ENCODE results near the gene SH3RF3. TPM values are rescaled to one million over a fixed set of nuclear protein-coding genes. Genes with fewer than 3 reads are reported as not detected.

The SH3RF3 gene
- total and polyA plus RNA-seq, 4 donors: 2.9 to 9.7 (median 8.6) TPM

- Histone ChIP-seq H3K27me3 (ENCODE audit: control insufficient read depth in 3 of 3, insufficient read depth in 3 of 3, low read length in 2 of 3) (no peaks in the 10 kb centered on the region), H3K4me1 (ENCODE audit: control insufficient read depth in 5 of 5, insufficient read depth in 5 of 5, low read length in 5 of 5) (peaks cover 0 to 7% (median 0%) of the 10 kb centered on the region in 5 donors), H3K9me3 (ENCODE audit: control insufficient read depth in 4 of 4, insufficient read depth in 3 of 4, low read length in 3 of 4) (peaks cover 0 to 2% (median 0%) of the 10 kb centered on the region in 4 donors), H3K27ac (ENCODE audit: low read depth in 1 of 2, low read length in 1 of 2) (no peak overlapping the region), H3K36me3 (ENCODE audit: control insufficient read depth in 4 of 4, insufficient read depth in 4 of 4, low read length in 4 of 4) (no peaks in the 10 kb centered on the region), H3K9ac (ENCODE audit: insufficient read depth in 1 of 2, low read length in 2 of 2) (no peak overlapping the region), H3K4me3 (no peak overlapping the region)
- no peak for TF ChIP-seq CTCF (IDR thresholded peaks at IDR 0.05; ENCODE audit: control extremely low read depth, extremely low read depth)
- no peak for ATAC-seq (ENCODE audit: insufficient read depth, low FRiP score)
- DNase-seq: no peak
- WGBS, 2 donors: 92 to 93% methylated on average over 6 of the region's 6 CpGs
Measured at GRCh38 chr2:109298851-109299250, 169.8 kb downstream of the SH3RF3 start.

GRCh38 chr2:109299536-109299935, 170.5 kb downstream of the SH3RF3 start:
- no peaks in the 10 kb centered on the region for H3K27me3 ChIP-seq (ENCODE audit: control insufficient read depth in 3 of 3, insufficient read depth in 3 of 3, low read length in 2 of 3)
- DNase-seq (no peak), ATAC-seq (ENCODE audit: insufficient read depth, low FRiP score) (no peak)
- 59 to 64% methylated on average over 5 of the region's 5 CpGs for WGBS, 2 donors
- H3K9ac ChIP-seq (ENCODE audit: insufficient read depth in 1 of 2, low read length in 2 of 2): no peak overlapping the region
- peak overlapping the region in 1 of 2 donors; percentile 8 for H3K27ac ChIP-seq (ENCODE audit: low read depth in 1 of 2, low read length in 1 of 2)
- no peak overlapping the region for H3K4me3 ChIP-seq
- no peaks in the 10 kb centered on the region for H3K9me3 ChIP-seq (ENCODE audit: control insufficient read depth in 4 of 4, insufficient read depth in 3 of 4, low read length in 3 of 4)
- H3K4me1 ChIP-seq (ENCODE audit: control insufficient read depth in 5 of 5, insufficient read depth in 5 of 5, low read length in 5 of 5): peaks cover 0 to 7% (median 0%) of the 10 kb centered on the region in 5 donors
- H3K36me3 ChIP-seq (ENCODE audit: control insufficient read depth in 4 of 4, insufficient read depth in 4 of 4, low read length in 4 of 4): no peaks in the 10 kb centered on the region
- no peak for TF ChIP-seq CTCF (IDR thresholded peaks at IDR 0.05; ENCODE audit: control extremely low read depth, extremely low read depth)

- TF ChIP-seq CTCF (IDR thresholded peaks at IDR 0.05; ENCODE audit: control extremely low read depth, extremely low read depth): no peak
- WGBS, 2 donors: 64% methylated on average over 3 of the region's 3 CpGs
- Histone ChIP-seq H3K4me1 (ENCODE audit: control insufficient read depth in 5 of 5, insufficient read depth in 5 of 5, low read length in 5 of 5) (peaks cover 0 to 7% (median 0%) of the 10 kb centered on the region in 5 donors), H3K9ac (ENCODE audit: insufficient read depth in 1 of 2, low read length in 2 of 2) (no peak overlapping the region), H3K27me3 (ENCODE audit: control insufficient read depth in 3 of 3, insufficient read depth in 3 of 3, low read length in 2 of 3) (no peaks in the 10 kb centered on the region), H3K27ac (ENCODE audit: low read depth in 1 of 2, low read length in 1 of 2) (peak overlapping the region in 1 of 2 donors; percentile 28), H3K4me3 (no peak overlapping the region), H3K36me3 (ENCODE audit: control insufficient read depth in 4 of 4, insufficient read depth in 4 of 4, low read length in 4 of 4) (no peaks in the 10 kb centered on the region), H3K9me3 (ENCODE audit: control insufficient read depth in 4 of 4, insufficient read depth in 3 of 4, low read length in 3 of 4) (no peaks in the 10 kb centered on the region)
- DNase-seq: no peak
- ATAC-seq (ENCODE audit: insufficient read depth, low FRiP score): no peak
Measured at GRCh38 chr2:109300582-109300981, 171.6 kb downstream of the SH3RF3 start.

- H3K27me3 ChIP-seq (ENCODE audit: control insufficient read depth in 3 of 3, insufficient read depth in 3 of 3, low read length in 2 of 3): peaks cover 0 to 5% (median 0%) of the 10 kb centered on the region in 3 donors
- DNase-seq: no peak
- ATAC-seq (ENCODE audit: insufficient read depth, low FRiP score): no peak
- H3K4me1 ChIP-seq (ENCODE audit: control insufficient read depth in 5 of 5, insufficient read depth in 5 of 5, low read length in 5 of 5): peaks cover 0 to 11% (median 0%) of the 10 kb centered on the region in 5 donors
- H3K9ac ChIP-seq (ENCODE audit: insufficient read depth in 1 of 2, low read length in 2 of 2): no peak overlapping the region
- H3K4me3 ChIP-seq: no peak overlapping the region
- no peaks in the 10 kb centered on the region for H3K36me3 ChIP-seq (ENCODE audit: control insufficient read depth in 4 of 4, insufficient read depth in 4 of 4, low read length in 4 of 4)
- 96 to 99% methylated on average over 6 of the region's 6 CpGs for WGBS, 2 donors
- no peak for TF ChIP-seq CTCF (IDR thresholded peaks at IDR 0.05; ENCODE audit: control extremely low read depth, extremely low read depth)
- no peak overlapping the region for H3K27ac ChIP-seq (ENCODE audit: low read depth in 1 of 2, low read length in 1 of 2)
- no peaks in the 10 kb centered on the region for H3K9me3 ChIP-seq (ENCODE audit: control insufficient read depth in 4 of 4, insufficient read depth in 3 of 4, low read length in 3 of 4)
Measured at GRCh38 chr2:109301746-109302145, 172.7 kb downstream of the SH3RF3 start.

Data from lung (tissue), 12 donors.